ENCODE measurements around the gene CCAR1. TPM values are rescaled to one million over a fixed set of nuclear protein-coding genes. Genes with fewer than 3 reads are reported as not detected.
"Not testable (repeated sequence)": the region's sequence is repeated elsewhere in the genome, so short reads cannot be mapped to it uniquely, and the experiment has no call there.

Gene CCAR1
- total RNA-seq, 2 donors from 2014 or later, result 89.5 to 108 TPM

GRCh38 chr10:68828083-68828601 is 107.1 kb downstream of the CCAR1 start:
- 3 to 18% methylated on average over 5 to 37 of the region's 59 CpGs for WGBS, 2 experiments (ENCODE audit: insufficient coverage in 1 of 2, insufficient read length in 1 of 2)
- H3K27ac Mint-ChIP-seq; H3K4me1 Mint-ChIP-seq; H3K36me3 ChIP-seq (ENCODE audit: control insufficient read depth, insufficient read depth, low read length); H3K9me3 Mint-ChIP-seq; H3K4me1 ChIP-seq (ENCODE audit: control insufficient read depth, insufficient read depth, low read length); H3K9ac ChIP-seq (ENCODE audit: extremely low read depth, low read length, poor library complexity, severe bottlenecking); H3K36me3 Mint-ChIP-seq (ENCODE audit: low read depth); H3K27ac ChIP-seq (ENCODE audit: low read depth, low read length); H3K9me3 ChIP-seq (ENCODE audit: control insufficient read depth, low read length): not testable (repeated sequence)
- peak overlapping the region; percentile 53 for H3K4me3 Mint-ChIP-seq
- peak; percentile 75 for DNase-seq
- H3K27me3 Mint-ChIP-seq (ENCODE audit: insufficient read depth), result peaks cover 30% of the 10 kb centered on the region
- Histone ChIP-seq H3K4me3 (ENCODE audit: low read length) (peak overlapping the region; percentile 71), H3K27me3 (ENCODE audit: control insufficient read depth, insufficient read depth, low read length, poor library complexity, severe bottlenecking) (peaks cover 11% of the 10 kb centered on the region)

GRCh38 chr10:68828833-68829232 is 107.8 kb downstream of the CCAR1 start:
- H3K4me3 Mint-ChIP-seq, result peak overlapping the region; percentile 53
- Histone ChIP-seq H3K4me3 (ENCODE audit: low read length) (no peak overlapping the region), H3K9me3 (ENCODE audit: control insufficient read depth, low read length) (no peaks in the 10 kb centered on the region), H3K9ac (ENCODE audit: extremely low read depth, low read length, poor library complexity, severe bottlenecking) (no peak overlapping the region), H3K27me3 (ENCODE audit: control insufficient read depth, insufficient read depth, low read length, poor library complexity, severe bottlenecking) (peaks cover 11% of the 10 kb centered on the region), H3K36me3 (ENCODE audit: control insufficient read depth, insufficient read depth, low read length) (no peaks in the 10 kb centered on the region), H3K27ac (ENCODE audit: low read depth, low read length) (no peak overlapping the region), H3K4me1 (ENCODE audit: control insufficient read depth, insufficient read depth, low read length) (no peaks in the 10 kb centered on the region)
- no peaks in the 10 kb centered on the region for H3K9me3 Mint-ChIP-seq
- H3K27ac Mint-ChIP-seq, result no peak overlapping the region
- no peak for TF ChIP-seq CTCF (conservative IDR thresholded peaks at IDR 0.05)
- 95% methylated on average over 8 to 10 of the region's 10 CpGs for WGBS, 2 experiments (ENCODE audit: insufficient coverage in 1 of 2, insufficient read length in 1 of 2)
- H3K36me3 Mint-ChIP-seq (ENCODE audit: low read depth), result no peaks in the 10 kb centered on the region
- no peaks in the 10 kb centered on the region for H3K4me1 Mint-ChIP-seq
- no peak for DNase-seq
- peaks cover 30% of the 10 kb centered on the region for H3K27me3 Mint-ChIP-seq (ENCODE audit: insufficient read depth)

GRCh38 chr10:68829521-68829920 is 108.5 kb downstream of the CCAR1 start:
- Histone ChIP-seq H3K36me3 (ENCODE audit: control insufficient read depth, insufficient read depth, low read length) (no peaks in the 10 kb centered on the region), H3K9me3 (ENCODE audit: control insufficient read depth, low read length) (no peaks in the 10 kb centered on the region), H3K27me3 (ENCODE audit: control insufficient read depth, insufficient read depth, low read length, poor library complexity, severe bottlenecking) (peaks cover 11% of the 10 kb centered on the region), H3K27ac (ENCODE audit: low read depth, low read length) (no peak overlapping the region), H3K4me1 (ENCODE audit: control insufficient read depth, insufficient read depth, low read length) (no peaks in the 10 kb centered on the region), H3K9ac (ENCODE audit: extremely low read depth, low read length, poor library complexity, severe bottlenecking) (no peak overlapping the region), H3K4me3 (ENCODE audit: low read length) (no peak overlapping the region)
- WGBS, 2 experiments (ENCODE audit: insufficient coverage in 1 of 2, insufficient read length in 1 of 2), result 77 to 84% methylated on average over 5 to 6 of the region's 6 CpGs
- no peak for DNase-seq
- no peak overlapping the region for H3K4me3 Mint-ChIP-seq
- no peak for TF ChIP-seq CTCF (conservative IDR thresholded peaks at IDR 0.05)
- no peaks in the 10 kb centered on the region for H3K4me1 Mint-ChIP-seq
- H3K36me3 Mint-ChIP-seq (ENCODE audit: low read depth), result no peaks in the 10 kb centered on the region
- peaks cover 30% of the 10 kb centered on the region for H3K27me3 Mint-ChIP-seq (ENCODE audit: insufficient read depth)
- no peak overlapping the region for H3K27ac Mint-ChIP-seq
- H3K9me3 Mint-ChIP-seq, result no peaks in the 10 kb centered on the region

GRCh38 chr10:68829952-68830351 is 108.9 kb downstream of the CCAR1 start:
- 96 to 100% methylated on average over 1 to 6 of the region's 6 CpGs for WGBS, 2 experiments (ENCODE audit: insufficient coverage in 1 of 2, insufficient read length in 1 of 2)
- Mint-ChIP-seq H3K4me3 (no peak overlapping the region), H3K27ac (no peak overlapping the region), H3K4me1 (no peaks in the 10 kb centered on the region), H3K9me3 (no peaks in the 10 kb centered on the region), H3K27me3 (ENCODE audit: insufficient read depth) (peaks cover 29% of the 10 kb centered on the region), H3K36me3 (ENCODE audit: low read depth) (no peaks in the 10 kb centered on the region)
- H3K9me3 ChIP-seq (ENCODE audit: control insufficient read depth, low read length), result no peaks in the 10 kb centered on the region
- TF ChIP-seq CTCF (conservative IDR thresholded peaks at IDR 0.05), result no peak
- no peak overlapping the region for H3K9ac ChIP-seq (ENCODE audit: extremely low read depth, low read length, poor library complexity, severe bottlenecking)
- H3K36me3 ChIP-seq (ENCODE audit: control insufficient read depth, insufficient read depth, low read length), result no peaks in the 10 kb centered on the region
- no peak for DNase-seq
- no peak overlapping the region for H3K4me3 ChIP-seq (ENCODE audit: low read length)
- H3K4me1 ChIP-seq (ENCODE audit: control insufficient read depth, insufficient read depth, low read length), result no peaks in the 10 kb centered on the region
- H3K27ac ChIP-seq (ENCODE audit: low read depth, low read length), result no peak overlapping the region
- peaks cover 11% of the 10 kb centered on the region for H3K27me3 ChIP-seq (ENCODE audit: control insufficient read depth, insufficient read depth, low read length, poor library complexity, severe bottlenecking)

All from endodermal cell (in vitro differentiated cells).